Endothelial cell (in vitro differentiated cells): ENCODE results near the gene CCDC124. TPM values are rescaled to one million over a fixed set of nuclear protein-coding genes. Genes with fewer than 3 reads are reported as not detected.
A peak's percentile ranks its signal among the peaks of the same experiment; 100 is the strongest.

Experiments used
- DNase-seq: peaks from one replicate; pipeline ENCODE4 v3.0.0; 2021; ENCODE audit warnings: low spot score
- H3K27ac Mint-ChIP-seq: one replicate; pipeline ENCODE4 v1.8.0; 2021; ENCODE audit warnings: mixed read lengths, inconsistent platforms; ENCODE audit not compliant: unreplicated experiment
- H3K27me3 Mint-ChIP-seq: one replicate; pipeline ENCODE4 v1.8.0; 2021; ENCODE audit warnings: mild to moderate bottlenecking, moderate library complexity, mixed read lengths, inconsistent platforms; ENCODE audit not compliant: unreplicated experiment
- H3K36me3 Mint-ChIP-seq: one replicate; pipeline ENCODE4 v1.8.0; 2021; ENCODE audit warnings: mild to moderate bottlenecking, low read depth, mixed read lengths, inconsistent platforms; ENCODE audit not compliant: unreplicated experiment
- H3K4me1 Mint-ChIP-seq: one replicate; pipeline ENCODE4 v1.8.0; 2021; ENCODE audit warnings: mild to moderate bottlenecking, mixed read lengths, inconsistent platforms; ENCODE audit not compliant: unreplicated experiment
- H3K4me3 Mint-ChIP-seq: one replicate; pipeline ENCODE4 v1.8.0; 2021; ENCODE audit warnings: mild to moderate bottlenecking, mixed read lengths, inconsistent platforms; ENCODE audit not compliant: unreplicated experiment
- H3K9me3 Mint-ChIP-seq: one replicate; pipeline ENCODE4 v1.8.0; 2021; ENCODE audit warnings: mixed read lengths, inconsistent platforms; ENCODE audit not compliant: unreplicated experiment
- CTCF ChIP-seq: fragments of 200-600 bp; sonication (generic); IDR thresholded peaks from one replicate; pipeline ENCODE4 v1.5.0; 2021; ENCODE audit warnings: antibody characterized with exemption; ENCODE audit not compliant: unreplicated experiment
- total RNA-seq: library from RNA; stranded (reverse); fragmentation: NEBNext Ultra II Directional; extraction: Animal tissue kit (Norgen Biotek cat#: 25700); gene quantifications from one replicate; pipeline ENCODE4 v1.2.1, GENCODE V29; 2021; ENCODE audit not compliant: unreplicated experiment

Gene CCDC124
- total RNA-seq, 1 donor from 2014 or later, result 68.2 TPM

DNA sequence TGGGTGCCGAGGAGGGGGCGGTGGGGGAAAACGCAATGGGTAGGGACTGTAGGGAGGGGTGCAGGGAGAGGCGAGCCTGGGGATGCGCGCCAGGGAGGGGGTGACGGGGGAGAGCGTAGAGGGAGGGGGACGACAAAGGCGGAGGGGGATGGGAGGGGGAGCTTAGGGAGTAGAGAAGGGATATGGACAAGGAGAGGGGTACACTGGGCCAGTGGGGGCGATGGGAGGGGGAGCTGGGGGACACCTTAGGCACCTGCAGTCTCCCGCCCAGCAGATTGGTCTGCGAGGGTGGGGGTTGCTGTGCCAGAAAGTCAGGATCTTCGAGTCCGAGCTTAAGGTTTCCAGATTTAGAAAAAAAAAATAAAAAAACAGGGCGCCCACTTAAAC, 15.7 kb downstream of the CCDC124 start:
- Mint-ChIP-seq H3K27ac (no peak overlapping the region), H3K9me3 (no peaks in the 10 kb centered on the region), H3K4me1 (peaks cover 19% of the 10 kb centered on the region), H3K4me3 (no peak overlapping the region), H3K36me3 (peaks cover 8% of the 10 kb centered on the region), H3K27me3 (peaks cover 29% of the 10 kb centered on the region)
- no peak for TF ChIP-seq CTCF
- no peak for DNase-seq

- DNase-seq, result no peak
- Mint-ChIP-seq H3K27me3 (peaks cover 32% of the 10 kb centered on the region), H3K4me3 (peak overlapping the region; percentile 20), H3K9me3 (no peaks in the 10 kb centered on the region), H3K4me1 (peaks cover 19% of the 10 kb centered on the region), H3K36me3 (peaks cover 7% of the 10 kb centered on the region), H3K27ac (no peak overlapping the region)
- no peak for TF ChIP-seq CTCF
Measured at GRCh38 chr19:17948931-17949930, 16.4 kb downstream of the CCDC124 start.

DNA sequence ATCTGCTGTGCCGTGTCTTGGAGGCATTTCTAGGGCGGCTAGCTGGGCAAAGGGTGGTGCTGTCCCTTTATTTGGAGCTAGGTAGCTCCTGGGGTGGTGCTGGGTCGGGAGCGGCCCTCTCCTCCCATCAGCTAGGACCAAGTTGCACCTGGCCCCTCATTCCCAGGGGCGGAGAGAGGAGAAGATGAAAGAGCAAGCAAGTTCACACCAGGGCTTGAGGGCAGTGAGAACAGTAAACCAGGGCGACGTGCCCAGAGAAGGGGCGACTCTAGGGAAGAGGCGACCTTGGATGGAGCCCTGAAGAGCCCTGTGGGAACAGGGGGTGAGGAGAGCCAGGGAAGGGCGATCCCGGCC, 17.1 kb downstream of the CCDC124 start:
- Mint-ChIP-seq H3K27ac (no peak overlapping the region), H3K9me3 (no peaks in the 10 kb centered on the region), H3K27me3 (peaks cover 30% of the 10 kb centered on the region), H3K36me3 (peaks cover 4% of the 10 kb centered on the region), H3K4me3 (peak overlapping the region; percentile 51), H3K4me1 (peaks cover 19% of the 10 kb centered on the region)
- no peak for TF ChIP-seq CTCF
- DNase-seq, result no peak

DNA sequence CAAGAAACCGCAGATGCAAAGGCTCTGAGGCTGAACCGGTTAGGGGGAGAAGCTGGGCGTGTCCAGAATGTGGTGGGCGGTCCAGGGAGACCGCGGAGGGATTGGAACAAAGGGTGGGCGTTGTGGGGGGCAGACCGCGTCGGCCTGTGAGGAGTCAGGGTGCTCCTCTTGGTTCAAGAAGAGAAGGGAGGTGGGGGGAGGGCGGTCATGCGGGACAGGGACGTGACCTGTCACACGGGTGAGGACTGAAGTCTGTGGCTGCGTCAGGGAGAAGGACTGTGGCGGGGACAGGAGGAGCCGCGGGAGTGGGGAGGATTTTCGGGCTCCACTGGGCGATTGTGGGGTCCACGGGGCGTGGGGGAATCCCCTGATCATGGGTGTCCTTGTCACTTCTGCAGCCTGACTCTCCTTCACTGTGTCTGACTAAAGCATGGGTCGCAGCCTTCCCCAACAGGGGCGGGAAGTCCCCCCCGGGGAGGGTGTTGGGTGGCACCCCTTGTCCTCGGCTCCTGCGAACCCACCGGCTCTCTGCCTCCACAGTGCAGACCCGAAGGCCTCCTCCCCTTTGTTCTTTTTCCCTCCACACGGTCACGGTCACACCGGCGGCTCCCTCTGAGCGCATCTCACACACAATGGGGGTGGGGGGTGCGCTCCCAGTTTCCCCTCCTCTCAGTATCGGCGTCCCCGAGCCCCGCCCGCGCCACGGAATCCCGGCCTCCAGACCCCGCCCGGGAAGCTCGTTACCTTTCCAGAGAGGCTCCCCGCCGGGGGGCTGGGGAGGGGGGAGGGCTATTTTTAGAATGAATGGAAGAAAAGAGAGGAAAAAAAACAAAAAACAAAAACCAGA, 17.7 kb downstream of the CCDC124 start:
- H3K36me3 Mint-ChIP-seq, result peaks cover 4% of the 10 kb centered on the region
- H3K27me3 Mint-ChIP-seq, result peaks cover 30% of the 10 kb centered on the region
- no peak for DNase-seq
- H3K4me1 Mint-ChIP-seq, result peaks cover 19% of the 10 kb centered on the region
- H3K4me3 Mint-ChIP-seq, result peak overlapping the region; percentile 51
- H3K27ac Mint-ChIP-seq, result no peak overlapping the region
- TF ChIP-seq CTCF, result no peak
- H3K9me3 Mint-ChIP-seq, result no peaks in the 10 kb centered on the region
